Peyer's patch (tissue), 4 donors: Measurements from ENCODE around the gene ZNRF3. TPM values are rescaled to one million over a fixed set of nuclear protein-coding genes. Genes with fewer than 3 reads are reported as not detected.

Source experiments
- DNase-seq, 3 donors: peaks; one replicate each; pipeline ENCODE4 v3.0.0-alpha.2; 2017 to 2019
- H3K27ac ChIP-seq, 4 donors: fragments of 200-600 bp; sonication (generic); one replicate each; pipeline ENCODE4 v1.5.1; 2016 to 2019
- H3K27me3 ChIP-seq, 2 donors: fragments of 200-600 bp; sonication (generic); one replicate each; pipeline ENCODE4 v1.5.1; 2019
- H3K36me3 ChIP-seq, 3 donors: fragments of 200-600 bp; sonication (generic); one replicate each; pipeline ENCODE4 v1.5.1; 2016 to 2019
- H3K4me1 ChIP-seq, 4 donors: fragments of 200-600 bp; sonication (generic); one replicate each; pipeline ENCODE4 v1.5.1; 2016 to 2019
- H3K4me3 ChIP-seq, 4 donors: fragments of 200-600 bp; sonication (generic); 1 replicate in 3 of 4; 2 replicates in 1 of 4; pipeline ENCODE4 v1.5.1; 2016 to 2019; ENCODE audit warnings: mild to moderate bottlenecking in 1 of 4
- H3K9me3 ChIP-seq, 4 donors: fragments of 200-600 bp; sonication (generic); one replicate each; pipeline ENCODE4 v1.5.1; 2016 to 2019; ENCODE audit warnings: mild to moderate bottlenecking in 1 of 4
- POLR2A ChIP-seq, 2 donors: fragments of 450-650 bp; IDR thresholded peaks; one replicate each; pipeline ENCODE4 v1.5.1; 2017; ENCODE audit warnings: antibody characterized with exemption in 2 of 2, mild to moderate bottlenecking in 2 of 2, moderate library complexity in 2 of 2
- total RNA-seq, 4 donors: library from RNA; depleted of rRNA; stranded (reverse); fragments of >200 nt; gene quantifications; one replicate each; pipeline ENCODE4 v1.1.0, GENCODE V29; 2016
- TF ChIP-seq, protein P1 (sequence below), 6 experiments: fragments of 450-650 bp in 4 of 6; fragments of 200-600 bp in 2 of 6; sonication (generic) in 1 of 6; IDR thresholded peaks; one replicate each; pipeline ENCODE4 v1.5.1; 2017 to 2019; ENCODE audit warnings: antibody characterized with exemption in 6 of 6, mild to moderate bottlenecking in 3 of 6, moderate library complexity in 1 of 6

Gene ZNRF3
- total RNA-seq, 4 donors from 2014 or later, result 5.8 to 17.6 (median 8.0) TPM

- Histone ChIP-seq H3K27ac (no peak overlapping the region), H3K4me1 (no peaks in the 10 kb centered on the region), H3K36me3 (no peaks in the 10 kb centered on the region), H3K4me3 (no peak overlapping the region), H3K27me3 (no peaks in the 10 kb centered on the region), H3K9me3 (no peaks in the 10 kb centered on the region)
- TF ChIP-seq POLR2A (IDR thresholded peaks at IDR 0.05), result no peak
- TF ChIP-seq, protein P1, sequence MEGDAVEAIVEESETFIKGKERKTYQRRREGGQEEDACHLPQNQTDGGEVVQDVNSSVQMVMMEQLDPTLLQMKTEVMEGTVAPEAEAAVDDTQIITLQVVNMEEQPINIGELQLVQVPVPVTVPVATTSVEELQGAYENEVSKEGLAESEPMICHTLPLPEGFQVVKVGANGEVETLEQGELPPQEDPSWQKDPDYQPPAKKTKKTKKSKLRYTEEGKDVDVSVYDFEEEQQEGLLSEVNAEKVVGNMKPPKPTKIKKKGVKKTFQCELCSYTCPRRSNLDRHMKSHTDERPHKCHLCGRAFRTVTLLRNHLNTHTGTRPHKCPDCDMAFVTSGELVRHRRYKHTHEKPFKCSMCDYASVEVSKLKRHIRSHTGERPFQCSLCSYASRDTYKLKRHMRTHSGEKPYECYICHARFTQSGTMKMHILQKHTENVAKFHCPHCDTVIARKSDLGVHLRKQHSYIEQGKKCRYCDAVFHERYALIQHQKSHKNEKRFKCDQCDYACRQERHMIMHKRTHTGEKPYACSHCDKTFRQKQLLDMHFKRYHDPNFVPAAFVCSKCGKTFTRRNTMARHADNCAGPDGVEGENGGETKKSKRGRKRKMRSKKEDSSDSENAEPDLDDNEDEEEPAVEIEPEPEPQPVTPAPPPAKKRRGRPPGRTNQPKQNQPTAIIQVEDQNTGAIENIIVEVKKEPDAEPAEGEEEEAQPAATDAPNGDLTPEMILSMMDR (IDR thresholded peaks at IDR 0.05), result no peak
- DNase-seq, result no peak
Measured at GRCh38 chr22:28989912-28990311, 106.5 kb downstream of the ZNRF3 start.

DNA sequence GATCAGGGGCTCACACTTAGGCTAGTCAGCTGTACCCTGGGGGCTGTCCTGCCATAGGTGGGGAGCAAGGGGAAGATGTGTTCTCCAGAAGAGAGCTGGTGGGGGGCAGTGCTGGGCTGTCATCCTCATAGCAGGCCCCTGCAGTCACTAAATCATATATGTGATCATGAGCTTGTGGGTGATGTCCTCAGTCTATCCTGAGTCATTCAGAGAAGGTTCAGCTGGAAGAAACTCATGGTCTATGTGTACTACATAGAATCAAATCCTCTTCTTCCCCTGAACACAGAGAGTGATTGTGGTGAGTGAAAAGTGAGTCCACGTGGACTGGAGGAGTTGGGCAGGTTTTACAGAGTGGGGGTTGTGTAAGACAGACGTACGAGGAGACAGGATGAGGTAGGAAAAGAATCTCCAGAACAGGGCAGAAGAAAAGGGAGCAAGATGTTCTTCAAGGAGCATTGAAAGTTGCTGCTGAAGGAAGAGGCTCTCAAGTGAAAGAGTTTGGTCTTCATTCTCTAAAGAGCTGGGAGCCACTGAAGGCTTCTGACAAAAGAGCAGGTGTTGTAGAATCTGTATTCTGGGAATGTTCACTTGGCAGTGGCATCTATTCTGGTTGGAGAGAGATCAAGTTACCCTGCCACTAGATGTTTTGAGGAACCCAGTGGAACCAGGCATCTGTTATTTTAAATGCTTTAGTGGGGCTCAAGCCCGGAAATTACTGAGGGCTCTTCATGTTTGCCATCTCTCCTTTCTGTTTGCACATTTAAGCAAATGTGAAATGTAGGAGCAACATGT is 109.4 kb downstream of the ZNRF3 start:
- Histone ChIP-seq H3K4me3 (no peak overlapping the region), H3K27me3 (no peaks in the 10 kb centered on the region), H3K9me3 (no peaks in the 10 kb centered on the region), H3K27ac (no peak overlapping the region), H3K4me1 (no peaks in the 10 kb centered on the region), H3K36me3 (no peaks in the 10 kb centered on the region)
- TF ChIP-seq, protein P1 (IDR thresholded peaks at IDR 0.05), result no peak
- no peak for TF ChIP-seq POLR2A (IDR thresholded peaks at IDR 0.05)
- DNase-seq, result no peak

- H3K9me3 ChIP-seq, result no peaks in the 10 kb centered on the region
- DNase-seq, result no peak
Measured at GRCh38 chr22:28994522-28994921, 111.2 kb downstream of the ZNRF3 start.

DNA sequence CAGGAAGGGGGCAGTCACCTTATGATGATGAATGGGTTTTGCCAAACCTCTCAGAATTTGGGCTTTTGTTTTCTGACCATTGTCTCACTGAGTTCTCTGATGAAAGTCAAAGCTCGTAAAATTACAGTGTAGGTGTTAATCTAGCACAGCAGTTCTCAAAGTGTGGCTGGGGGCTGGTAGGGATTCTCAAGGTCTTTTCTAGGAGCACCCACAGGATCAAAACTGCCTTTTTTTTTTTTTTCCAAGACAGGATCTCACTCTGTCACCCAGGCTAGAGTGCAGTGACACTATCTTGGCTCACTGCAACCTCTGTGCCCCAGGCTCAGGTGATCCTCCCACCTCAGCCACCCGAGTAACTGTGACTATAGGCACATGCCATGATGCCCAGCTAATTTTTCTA is 112.2 kb downstream of the ZNRF3 start:
- DNase-seq, result no peak
- Histone ChIP-seq H3K4me1 (no peaks in the 10 kb centered on the region), H3K4me3 (no peak overlapping the region), H3K27ac (no peak overlapping the region), H3K36me3 (no peaks in the 10 kb centered on the region), H3K27me3 (no peaks in the 10 kb centered on the region), H3K9me3 (no peaks in the 10 kb centered on the region)
- TF ChIP-seq POLR2A (IDR thresholded peaks at IDR 0.05), result no peak
- TF ChIP-seq, protein P1 (IDR thresholded peaks at IDR 0.05), result no peak

More at GRCh38 chr22:28994522-28994921, 111.2 kb downstream of the ZNRF3 start:
- Histone ChIP-seq H3K36me3 (no peaks in the 10 kb centered on the region), H3K27ac (no peak overlapping the region), H3K4me3 (no peak overlapping the region), H3K27me3 (no peaks in the 10 kb centered on the region), H3K4me1 (no peaks in the 10 kb centered on the region)
- TF ChIP-seq, protein P1 (IDR thresholded peaks at IDR 0.05), result no peak
- no peak for TF ChIP-seq POLR2A (IDR thresholded peaks at IDR 0.05)

GRCh38 chr22:28997342-28997741 is 114.0 kb downstream of the ZNRF3 start:
- Histone ChIP-seq H3K4me3 (no peak overlapping the region), H3K27ac (no peak overlapping the region), H3K27me3 (no peaks in the 10 kb centered on the region), H3K4me1 (no peaks in the 10 kb centered on the region), H3K9me3 (no peaks in the 10 kb centered on the region), H3K36me3 (no peaks in the 10 kb centered on the region)
- TF ChIP-seq POLR2A (IDR thresholded peaks at IDR 0.05), result no peak
- TF ChIP-seq, protein P1 (IDR thresholded peaks at IDR 0.05), result no peak
- no peak for DNase-seq
